ENCODE data around the gene KRAS. TPM values are rescaled to one million over a fixed set of nuclear protein-coding genes. Genes with fewer than 3 reads are reported as not detected.

KRAS gene
- total RNA-seq, 5 donors from 2014 or later (not counting 1 experiment from before 2014, with no cell fraction given) = 29.1 to 44.1 (median 31.5) TPM

DNA sequence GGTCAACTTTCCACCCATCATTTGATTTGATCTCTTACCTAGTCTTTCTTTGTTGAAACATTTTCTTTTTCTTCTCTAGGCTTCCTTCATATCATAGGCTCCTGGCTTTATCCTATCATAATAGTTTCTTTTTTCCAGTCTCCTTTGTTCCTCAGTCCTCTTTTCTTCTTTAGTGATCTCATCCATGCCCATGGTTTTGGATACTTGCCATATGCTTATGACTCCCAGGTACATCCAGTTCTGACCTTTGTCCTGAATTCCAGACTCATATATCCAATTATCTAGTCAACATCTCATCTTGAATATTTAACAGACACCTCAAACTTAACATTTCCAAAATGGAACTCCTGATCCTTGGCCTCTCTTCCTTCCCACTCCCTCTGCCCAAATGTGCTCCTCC, 36.1 kb upstream of the KRAS start:
- ChIA-PET POLR2A (no interaction called here), CTCF (no interaction called here)
- ATAC-seq (replicated peaks in 1 of 4) (no peak), DNase-seq (no peak)
- H3K9me3 ChIP-seq = peaks cover 8% of the 10 kb centered on the region
- peaks cover 0 to 15% of the 10 kb centered on the region in 2 experiments for H3K4me1 ChIP-seq (ENCODE audit: control insufficient read depth in 1 of 2, extremely low read depth in 1 of 2, insufficient read depth in 2 of 2, low read length in 2 of 2)
- no peak overlapping the region for H3K4me3 ChIP-seq (ENCODE audit: control insufficient read depth in 1 of 2, extremely low read depth in 1 of 2, low read length in 1 of 2)
- H3K27ac ChIP-seq (ENCODE audit: low read length) = no peak overlapping the region
- no peaks in the 10 kb centered on the region for H3K36me3 ChIP-seq (ENCODE audit: control insufficient read depth in 2 of 2, extremely low read depth in 1 of 2, insufficient read depth in 1 of 2, low read length in 1 of 2)
- no peaks in the 10 kb centered on the region for H3K27me3 Mint-ChIP-seq
- no peak overlapping the region for H3K4me3 Mint-ChIP-seq
- no peaks in the 10 kb centered on the region for H3K27me3 ChIP-seq (replicated peaks in 1 of 2; ENCODE audit: control insufficient read depth in 2 of 2, extremely low read depth in 1 of 2, insufficient read depth in 2 of 2, low read length in 1 of 2)
- H3K36me3 Mint-ChIP-seq = no peaks in the 10 kb centered on the region
- H3K27ac Mint-ChIP-seq = no peak overlapping the region
- H3K9me3 Mint-ChIP-seq = peaks cover 0 to 15% (median 6%) of the 10 kb centered on the region in 3 donors
- H3K4me1 Mint-ChIP-seq = peaks cover 21 to 38% (median 22%) of the 10 kb centered on the region in 3 donors

DNA sequence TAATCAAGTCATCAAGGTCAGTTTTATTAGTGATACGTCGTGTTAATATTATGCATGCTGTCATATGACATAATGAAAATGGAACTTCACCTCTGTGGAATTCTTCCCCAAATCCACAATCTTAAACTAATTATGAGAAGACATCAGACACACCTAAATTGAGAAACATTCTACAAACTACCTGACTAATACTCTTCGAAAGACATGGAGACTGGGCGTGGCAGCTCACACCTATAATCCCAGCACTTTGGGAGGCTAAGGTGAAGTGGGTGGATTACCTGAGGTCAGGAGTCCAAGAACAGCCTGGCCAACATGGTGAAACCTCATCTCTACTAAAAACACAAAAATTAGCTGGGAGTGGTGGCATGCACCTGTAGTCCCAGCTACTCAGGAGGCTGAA, 33.3 kb upstream of the KRAS start:
- H3K27me3 Mint-ChIP-seq = no peaks in the 10 kb centered on the region
- H3K36me3 Mint-ChIP-seq = no peaks in the 10 kb centered on the region
- peaks cover 47 to 63% (median 47%) of the 10 kb centered on the region in 3 donors for H3K4me1 Mint-ChIP-seq
- no peaks in the 10 kb centered on the region for H3K36me3 ChIP-seq (ENCODE audit: control insufficient read depth in 2 of 2, extremely low read depth in 1 of 2, insufficient read depth in 1 of 2, low read length in 1 of 2)
- peak overlapping the region in 1 of 2 donors; percentile 82 for H3K27ac Mint-ChIP-seq
- WGBS (ENCODE audit: insufficient coverage) = no CpG with 5 or more reads among the region's 4 CpGs
- H3K27ac ChIP-seq (ENCODE audit: low read length) = no peak overlapping the region
- ChIA-PET CTCF (interaction anchor here in 1 of 2 donors (1.0 kb wide), 1 partner anchor 42 kb away, joined by 3 read pairs; no protein-coding TSS in a partner anchor), POLR2A (interaction anchor here in 1 of 2 donors (0.5 kb wide), 1 partner anchor 45 kb away, joined by 3 read pairs; no protein-coding TSS in a partner anchor)
- peaks cover 2% of the 10 kb centered on the region for H3K9me3 ChIP-seq
- H3K9me3 Mint-ChIP-seq = peaks cover 0 to 3% (median 0%) of the 10 kb centered on the region in 3 donors
- H3K4me3 ChIP-seq (ENCODE audit: control insufficient read depth in 1 of 2, extremely low read depth in 1 of 2, low read length in 1 of 2) = no peak overlapping the region
- DNase-seq (no peak), ATAC-seq (replicated peaks in 1 of 4) (no peak)
- no peaks in the 10 kb centered on the region for H3K27me3 ChIP-seq (replicated peaks in 1 of 2; ENCODE audit: control insufficient read depth in 2 of 2, extremely low read depth in 1 of 2, insufficient read depth in 2 of 2, low read length in 1 of 2)
- H3K4me3 Mint-ChIP-seq = no peak overlapping the region
- H3K4me1 ChIP-seq (ENCODE audit: control insufficient read depth in 1 of 2, extremely low read depth in 1 of 2, insufficient read depth in 2 of 2, low read length in 2 of 2) = peaks cover 15 to 34% of the 10 kb centered on the region in 2 experiments

DNA sequence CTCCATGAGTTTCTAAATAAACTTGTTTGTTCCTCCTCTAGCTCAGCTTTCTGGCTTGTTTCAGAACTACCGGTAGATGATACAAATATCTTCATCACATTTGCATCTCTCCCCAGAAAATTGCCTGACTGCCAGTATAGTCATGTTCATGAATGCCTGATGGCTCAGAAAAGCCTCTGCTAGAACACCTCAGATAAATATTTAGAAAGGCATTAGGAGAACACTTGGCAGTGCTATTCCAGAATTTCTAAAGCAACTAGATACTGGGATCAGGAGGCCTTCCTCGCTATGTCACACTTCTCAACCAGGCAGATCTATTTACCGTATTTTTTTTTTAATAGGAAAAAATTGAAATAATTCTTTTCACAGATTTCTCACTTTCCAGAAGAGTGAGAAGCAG, 32.3 kb upstream of the KRAS start:
- no peak for DNase-seq
- Mint-ChIP-seq H3K27ac (peak overlapping the region; percentile 68 to 82), H3K36me3 (no peaks in the 10 kb centered on the region), H3K27me3 (no peaks in the 10 kb centered on the region), H3K4me3 (peak overlapping the region in 1 of 3 donors; percentile 37), H3K9me3 (no peaks in the 10 kb centered on the region), H3K4me1 (peaks cover 47 to 63% (median 50%) of the 10 kb centered on the region in 3 donors)
- H3K4me1 ChIP-seq (ENCODE audit: control insufficient read depth in 1 of 2, extremely low read depth in 1 of 2, insufficient read depth in 2 of 2, low read length in 2 of 2) = peaks cover 15 to 34% of the 10 kb centered on the region in 2 experiments
- no peaks in the 10 kb centered on the region for H3K9me3 ChIP-seq
- 86% methylated on average over 1 of the region's 3 CpGs for WGBS (ENCODE audit: insufficient coverage)
- ChIA-PET CTCF (interaction anchor here in 1 of 2 donors (0.8 kb wide), 1 partner anchor 62 kb away, joined by 3 read pairs; no protein-coding TSS in a partner anchor), POLR2A (interaction anchor here in 1 of 2 donors (0.5 kb wide), 1 partner anchor 841 kb away, joined by 6 read pairs; no protein-coding TSS in a partner anchor)
- no peak overlapping the region for H3K4me3 ChIP-seq (ENCODE audit: control insufficient read depth in 1 of 2, extremely low read depth in 1 of 2, low read length in 1 of 2)
- H3K36me3 ChIP-seq (ENCODE audit: control insufficient read depth in 2 of 2, extremely low read depth in 1 of 2, insufficient read depth in 1 of 2, low read length in 1 of 2) = no peaks in the 10 kb centered on the region
- no peaks in the 10 kb centered on the region for H3K27me3 ChIP-seq (replicated peaks in 1 of 2; ENCODE audit: control insufficient read depth in 2 of 2, extremely low read depth in 1 of 2, insufficient read depth in 2 of 2, low read length in 1 of 2)
- ATAC-seq (replicated peaks in 1 of 4) = peak in 1 of 4 experiments; percentile 10
- H3K27ac ChIP-seq (ENCODE audit: low read length) = no peak overlapping the region

DNA sequence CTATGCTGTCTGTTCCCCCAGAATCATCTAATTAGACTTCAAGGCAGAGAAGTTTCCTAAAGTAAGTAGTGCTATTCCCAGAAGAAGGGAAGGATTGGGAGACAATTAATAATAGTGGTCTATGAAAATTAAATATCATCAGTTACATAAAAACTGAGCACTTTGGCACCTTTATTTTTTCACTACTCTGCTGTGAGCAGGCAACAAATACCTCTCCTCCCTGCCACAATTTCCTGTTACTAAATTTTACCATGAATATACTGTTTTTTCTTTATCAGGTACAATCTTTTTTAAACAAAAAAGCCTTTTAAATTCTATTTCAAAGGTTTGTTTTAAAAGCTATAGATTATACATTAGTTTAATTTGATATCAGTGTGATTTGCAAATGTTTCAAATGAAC, 29.4 kb upstream of the KRAS start:
- peak in 1 of 35 experiments; percentile 21 for DNase-seq
- H3K4me1 Mint-ChIP-seq = peaks cover 50 to 60% (median 53%) of the 10 kb centered on the region in 3 donors
- H3K9me3 Mint-ChIP-seq = no peaks in the 10 kb centered on the region
- H3K27me3 Mint-ChIP-seq = no peaks in the 10 kb centered on the region
- H3K4me1 ChIP-seq (ENCODE audit: control insufficient read depth in 1 of 2, extremely low read depth in 1 of 2, insufficient read depth in 2 of 2, low read length in 2 of 2) = peaks cover 15 to 34% of the 10 kb centered on the region in 2 experiments
- no peak overlapping the region for H3K4me3 ChIP-seq (ENCODE audit: control insufficient read depth in 1 of 2, extremely low read depth in 1 of 2, low read length in 1 of 2)
- H3K4me3 Mint-ChIP-seq = peak overlapping the region; percentile 11 to 74 (median 39)
- peak overlapping the region; percentile 73 for H3K27ac ChIP-seq (ENCODE audit: low read length)
- no peaks in the 10 kb centered on the region for H3K36me3 Mint-ChIP-seq
- no peaks in the 10 kb centered on the region for H3K27me3 ChIP-seq (replicated peaks in 1 of 2; ENCODE audit: control insufficient read depth in 2 of 2, extremely low read depth in 1 of 2, insufficient read depth in 2 of 2, low read length in 1 of 2)
- H3K9me3 ChIP-seq = no peaks in the 10 kb centered on the region
- POLR2A ChIA-PET = interaction anchor here in 1 of 2 donors (0.6 kb wide), 1 partner anchor 14 kb away, joined by 3 read pairs; no protein-coding TSS in a partner anchor
- CTCF ChIA-PET = no interaction called here
- H3K36me3 ChIP-seq (ENCODE audit: control insufficient read depth in 2 of 2, extremely low read depth in 1 of 2, insufficient read depth in 1 of 2, low read length in 1 of 2) = no peaks in the 10 kb centered on the region
- peak in 3 of 4 experiments; percentile 55 to 82 (median 60) for ATAC-seq (replicated peaks in 1 of 4)
- H3K27ac Mint-ChIP-seq = peak overlapping the region; percentile 83 to 97

DNA sequence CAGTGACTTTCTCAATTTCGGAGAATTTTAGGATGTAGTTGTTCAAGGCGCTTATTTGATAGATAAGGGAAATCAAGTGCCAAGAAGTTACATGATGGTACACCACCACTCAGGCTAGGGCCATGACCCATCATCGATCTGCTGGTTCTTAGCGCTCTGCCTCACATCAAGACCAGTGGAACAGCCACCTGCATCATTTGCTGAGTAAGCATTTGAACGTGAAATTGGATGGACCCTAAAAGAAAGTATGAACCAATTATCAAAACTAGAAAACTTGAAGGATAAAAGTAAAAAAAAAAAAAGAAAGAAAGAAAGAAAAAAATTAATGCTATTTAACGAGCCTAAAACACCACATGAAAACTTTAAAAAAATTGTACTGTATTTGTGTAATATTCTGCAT, 27.5 kb upstream of the KRAS start:
- Mint-ChIP-seq H3K4me3 (no peak overlapping the region), H3K36me3 (no peaks in the 10 kb centered on the region), H3K27ac (peak overlapping the region in 1 of 2 donors; percentile 39), H3K27me3 (no peaks in the 10 kb centered on the region), H3K9me3 (no peaks in the 10 kb centered on the region), H3K4me1 (peaks cover 41 to 46% (median 43%) of the 10 kb centered on the region in 3 donors)
- POLR2A ChIA-PET = no interaction called here
- DNase-seq (no peak), ATAC-seq (replicated peaks in 1 of 4) (no peak)
- no peaks in the 10 kb centered on the region for H3K27me3 ChIP-seq (replicated peaks in 1 of 2; ENCODE audit: control insufficient read depth in 2 of 2, extremely low read depth in 1 of 2, insufficient read depth in 2 of 2, low read length in 1 of 2)
- no CpG with 5 or more reads among the region's 6 CpGs for WGBS (ENCODE audit: insufficient coverage)
- H3K27ac ChIP-seq (ENCODE audit: low read length) = no peak overlapping the region
- H3K9me3 ChIP-seq = no peaks in the 10 kb centered on the region
- CTCF ChIA-PET = no interaction called here
- no peak overlapping the region for H3K4me3 ChIP-seq (ENCODE audit: control insufficient read depth in 1 of 2, extremely low read depth in 1 of 2, low read length in 1 of 2)
- no peaks in the 10 kb centered on the region for H3K36me3 ChIP-seq (ENCODE audit: control insufficient read depth in 2 of 2, extremely low read depth in 1 of 2, insufficient read depth in 1 of 2, low read length in 1 of 2)
- peaks cover 15 to 27% of the 10 kb centered on the region in 2 experiments for H3K4me1 ChIP-seq (ENCODE audit: control insufficient read depth in 1 of 2, extremely low read depth in 1 of 2, insufficient read depth in 2 of 2, low read length in 2 of 2)

DNA sequence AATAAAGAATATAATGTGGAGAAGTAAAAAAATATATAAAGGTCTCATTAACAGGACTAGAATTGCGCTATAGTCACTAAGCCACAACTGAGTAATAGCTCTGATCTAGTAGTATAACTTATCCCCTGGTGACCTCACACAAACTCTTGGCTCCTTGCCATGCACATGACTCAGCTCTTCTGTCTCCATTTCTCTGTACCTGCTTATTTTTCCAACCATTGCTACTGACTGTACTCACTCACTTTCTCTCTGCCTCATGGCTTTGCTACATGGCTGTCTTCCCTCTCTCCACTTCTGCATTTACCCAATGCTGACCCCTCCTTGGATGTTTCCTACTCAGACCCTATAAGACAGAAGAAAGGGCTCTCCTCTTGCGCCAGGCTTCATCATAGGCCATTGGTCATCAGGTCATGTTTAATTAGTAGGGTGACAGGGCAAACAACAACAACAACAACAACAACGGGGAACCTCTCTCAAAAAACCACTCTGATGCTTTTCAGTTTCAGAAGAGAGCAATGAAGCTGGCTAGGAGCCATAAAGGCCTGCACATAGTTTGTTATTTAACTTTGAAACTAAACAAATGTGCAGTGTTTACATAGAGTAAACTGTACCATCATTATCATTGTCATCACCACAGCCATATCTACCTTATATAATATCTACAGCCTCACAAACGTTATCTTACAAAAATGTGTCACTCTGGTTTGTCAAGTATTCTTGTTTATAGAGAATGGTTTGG, 25.6 kb upstream of the KRAS start:
- no peaks in the 10 kb centered on the region for H3K36me3 ChIP-seq (ENCODE audit: control insufficient read depth in 2 of 2, extremely low read depth in 1 of 2, insufficient read depth in 1 of 2, low read length in 1 of 2)
- no peaks in the 10 kb centered on the region for H3K9me3 Mint-ChIP-seq
- 83% methylated on average over 1 of the region's 4 CpGs for WGBS (ENCODE audit: insufficient coverage)
- peaks cover 27 to 31% (median 29%) of the 10 kb centered on the region in 3 donors for H3K4me1 Mint-ChIP-seq
- POLR2A ChIA-PET = no interaction called here
- H3K36me3 Mint-ChIP-seq = no peaks in the 10 kb centered on the region
- no peak overlapping the region for H3K4me3 Mint-ChIP-seq
- H3K9me3 ChIP-seq = no peaks in the 10 kb centered on the region
- ATAC-seq (replicated peaks in 1 of 4) = peak in 2 of 4 experiments; percentile 42 to 56
- H3K27me3 Mint-ChIP-seq = no peaks in the 10 kb centered on the region
- H3K27ac Mint-ChIP-seq = no peak overlapping the region
- no peak overlapping the region for H3K4me3 ChIP-seq (ENCODE audit: control insufficient read depth in 1 of 2, extremely low read depth in 1 of 2, low read length in 1 of 2)
- H3K27ac ChIP-seq (ENCODE audit: low read length) = no peak overlapping the region
- peaks cover 15 to 18% of the 10 kb centered on the region in 2 experiments for H3K4me1 ChIP-seq (ENCODE audit: control insufficient read depth in 1 of 2, extremely low read depth in 1 of 2, insufficient read depth in 2 of 2, low read length in 2 of 2)
- peak in 4 of 35 experiments; percentile 3 to 28 (median 12) for DNase-seq
- CTCF ChIA-PET = no interaction called here
- no peaks in the 10 kb centered on the region for H3K27me3 ChIP-seq (replicated peaks in 1 of 2; ENCODE audit: control insufficient read depth in 2 of 2, extremely low read depth in 1 of 2, insufficient read depth in 2 of 2, low read length in 1 of 2)
